ENCODE measurements around the gene NBR1.
"Not testable (repeated sequence)": the region's sequence is repeated elsewhere in the genome, so short reads cannot be mapped to it uniquely, and the experiment has no call there.

DNA sequence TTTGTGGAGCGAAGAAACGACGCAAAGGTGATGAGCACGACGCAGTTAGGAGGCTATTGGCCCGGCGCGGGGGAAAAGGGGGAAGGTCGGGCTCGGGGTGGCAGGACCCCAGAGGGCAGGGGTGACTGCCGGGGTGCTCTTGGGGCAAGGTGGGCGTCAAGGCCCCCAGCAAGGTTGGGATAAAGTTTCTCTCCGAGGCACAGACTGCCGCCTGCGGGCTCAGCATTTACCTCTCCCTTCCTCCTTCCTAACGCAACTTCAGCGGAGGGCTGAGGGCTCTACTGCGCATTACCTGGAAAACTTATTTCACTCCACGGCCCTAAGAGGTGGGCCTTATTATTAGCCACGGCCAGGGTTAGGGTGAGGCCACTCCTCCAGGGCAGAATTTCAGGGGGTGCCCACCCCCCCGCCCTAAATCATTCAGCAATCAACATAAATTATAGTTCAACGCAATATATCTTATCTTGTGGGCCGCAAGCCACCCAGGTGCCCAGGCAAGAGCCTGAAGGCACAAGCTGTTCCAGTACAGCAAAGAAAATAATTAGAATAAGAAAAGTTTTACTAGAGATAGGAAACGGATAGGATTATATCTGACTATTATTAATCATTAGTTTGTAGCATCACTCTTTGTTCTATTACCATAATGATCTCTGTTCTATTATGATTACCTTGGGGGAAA lies 61.1 kb downstream of the NBR1 start:
- TF ChIP-seq, protein P1, sequence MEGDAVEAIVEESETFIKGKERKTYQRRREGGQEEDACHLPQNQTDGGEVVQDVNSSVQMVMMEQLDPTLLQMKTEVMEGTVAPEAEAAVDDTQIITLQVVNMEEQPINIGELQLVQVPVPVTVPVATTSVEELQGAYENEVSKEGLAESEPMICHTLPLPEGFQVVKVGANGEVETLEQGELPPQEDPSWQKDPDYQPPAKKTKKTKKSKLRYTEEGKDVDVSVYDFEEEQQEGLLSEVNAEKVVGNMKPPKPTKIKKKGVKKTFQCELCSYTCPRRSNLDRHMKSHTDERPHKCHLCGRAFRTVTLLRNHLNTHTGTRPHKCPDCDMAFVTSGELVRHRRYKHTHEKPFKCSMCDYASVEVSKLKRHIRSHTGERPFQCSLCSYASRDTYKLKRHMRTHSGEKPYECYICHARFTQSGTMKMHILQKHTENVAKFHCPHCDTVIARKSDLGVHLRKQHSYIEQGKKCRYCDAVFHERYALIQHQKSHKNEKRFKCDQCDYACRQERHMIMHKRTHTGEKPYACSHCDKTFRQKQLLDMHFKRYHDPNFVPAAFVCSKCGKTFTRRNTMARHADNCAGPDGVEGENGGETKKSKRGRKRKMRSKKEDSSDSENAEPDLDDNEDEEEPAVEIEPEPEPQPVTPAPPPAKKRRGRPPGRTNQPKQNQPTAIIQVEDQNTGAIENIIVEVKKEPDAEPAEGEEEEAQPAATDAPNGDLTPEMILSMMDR (IDR thresholded peaks at IDR 0.05 in 2 of 3, conservative IDR thresholded peaks at IDR 0.05 in 1 of 3; ENCODE audit: borderline replicate concordance in 1 of 3, insufficient read depth in 1 of 3, low read depth in 2 of 3, low read length in 2 of 3): not testable (repeated sequence)
- TF ChIP-seq EZH2 (IDR thresholded peaks at IDR 0.05); REST (IDR thresholded peaks at IDR 0.05; ENCODE audit: low read depth); JUND (IDR thresholded peaks at IDR 0.05); POLR2A (IDR thresholded peaks at IDR 0.05; ENCODE audit: borderline replicate concordance, extremely low read depth, insufficient read depth, insufficient read length); CEBPB (IDR thresholded peaks at IDR 0.05; ENCODE audit: low read depth); ZFX (IDR thresholded peaks at IDR 0.05): not testable (repeated sequence)
- TF ChIP-seq, protein P2, sequence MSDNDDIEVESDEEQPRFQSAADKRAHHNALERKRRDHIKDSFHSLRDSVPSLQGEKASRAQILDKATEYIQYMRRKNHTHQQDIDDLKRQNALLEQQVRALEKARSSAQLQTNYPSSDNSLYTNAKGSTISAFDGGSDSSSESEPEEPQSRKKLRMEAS (IDR thresholded peaks at IDR 0.05): not testable (repeated sequence)
